GM21825 (cell line): ENCODE results near the gene PZP.
"Not testable (repeated sequence)": the region's sequence is repeated elsewhere in the genome, so short reads cannot be mapped to it uniquely, and the experiment has no call there.

Source experiments
- ATAC-seq: cut with Tn5 transposase; IDR thresholded peaks from one replicate; pipeline ENCODE4 v1.9.1; 2021; ENCODE audit warnings: mild to moderate bottlenecking, moderate library complexity; ENCODE audit not compliant: unreplicated experiment

The PZP gene

GRCh38 chr12:9208229-9208628, at the start of gene PZP:
Gene PZP, minus strand, starts transcription at chr12:9208395. Its CDS starts 54 bp downstream, at chr12:9208341.
- ATAC-seq: no peak

GRCh38 chr12:9256758-9257405, 48.7 kb upstream of the PZP start:
- ATAC-seq: no peak

GRCh38 chr12:9256341-9256740, 48.1 kb upstream of the PZP start:
- no peak for ATAC-seq

- no peak for ATAC-seq
Measured at GRCh38 chr12:9255837-9256236, 47.6 kb upstream of the PZP start.

GRCh38 chr12:9253464-9253863, 45.3 kb upstream of the PZP start:
- ATAC-seq: no peak

GRCh38 chr12:9252791-9253190, 44.6 kb upstream of the PZP start:
- ATAC-seq: not testable (repeated sequence)

- ATAC-seq: no peak
Measured at GRCh38 chr12:9252256-9252655, 44.1 kb upstream of the PZP start.

GRCh38 chr12:9248435-9248834, 40.2 kb upstream of the PZP start:
- no peak for ATAC-seq

GRCh38 chr12:9244894-9245293, 36.7 kb upstream of the PZP start:
- ATAC-seq: peak; percentile 80

- ATAC-seq: no peak
Measured at GRCh38 chr12:9243999-9244649, 35.9 kb upstream of the PZP start.

GRCh38 chr12:9241301-9241700, 33.1 kb upstream of the PZP start:
- no peak for ATAC-seq

- no peak for ATAC-seq
Measured at GRCh38 chr12:9240776-9241175, 32.6 kb upstream of the PZP start.

GRCh38 chr12:9240004-9240635, 31.9 kb upstream of the PZP start:
- not testable (repeated sequence) for ATAC-seq

GRCh38 chr12:9237286-9237685, 29.1 kb upstream of the PZP start:
- ATAC-seq: no peak

GRCh38 chr12:9235519-9235918, 27.3 kb upstream of the PZP start:
- no peak for ATAC-seq

GRCh38 chr12:9227950-9228349, 19.8 kb upstream of the PZP start:
- no peak for ATAC-seq

GRCh38 chr12:9223830-9224229, 15.6 kb upstream of the PZP start:
- no peak for ATAC-seq

- ATAC-seq: no peak
Measured at GRCh38 chr12:9221483-9221882, 13.3 kb upstream of the PZP start.

GRCh38 chr12:9221011-9221410, 12.8 kb upstream of the PZP start:
- ATAC-seq: not testable (repeated sequence)

GRCh38 chr12:9214534-9214933, 6.3 kb upstream of the PZP start:
- ATAC-seq: no peak

GRCh38 chr12:9211687-9212086, 3.5 kb upstream of the PZP start:
- ATAC-seq: no peak

GRCh38 chr12:9204380-9204779, 3.8 kb downstream of the PZP start:
- ATAC-seq: no peak
